T47D (cell line): ENCODE data around the gene APOOL.

Source experiments
- DNase-seq, 2 experiments: peaks; one replicate each; pipeline versions ENCODE4 v3.0.0 to v3.0.0-alpha.2; 2011 to 2012; ENCODE audit warnings: low read depth in 1 of 2, low spot score in 1 of 2
- JUND ChIP-seq: IDR thresholded peaks from 2 replicates; pipeline ENCODE4 v1.6.1; 2012; ENCODE audit warnings: low read depth
- in situ Hi-C: cut with HindIII; loops from 2 replicates; pipeline ENCODE4 v1.10.0; 2016; ENCODE audit warnings: low sequenced_read_pairs, low pct_unique_long_range_greater_than_20kb

The APOOL gene

DNA sequence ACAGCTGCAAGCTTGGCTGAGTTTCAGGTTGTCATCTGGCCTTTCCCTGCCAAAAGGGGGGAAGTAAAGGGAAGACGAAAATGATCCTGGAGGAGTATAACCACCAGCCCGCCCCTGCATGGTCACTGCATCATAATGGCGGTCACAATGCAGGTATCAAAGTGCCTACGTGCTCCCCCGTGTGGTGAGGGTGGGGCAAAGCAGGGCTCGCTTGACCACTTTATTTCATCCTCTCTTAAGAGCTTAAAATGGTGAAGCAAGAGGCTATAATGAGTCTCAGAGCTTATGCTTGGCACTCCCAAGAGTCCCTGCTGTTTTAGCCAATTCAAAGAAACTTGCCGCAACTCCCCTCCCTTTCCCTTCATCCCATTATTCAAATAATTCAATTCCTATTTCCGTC is 105.6 kb downstream of the APOOL start:
- peak in 1 of 2 experiments; percentile 26 for DNase-seq
- no peak for TF ChIP-seq JUND

DNA sequence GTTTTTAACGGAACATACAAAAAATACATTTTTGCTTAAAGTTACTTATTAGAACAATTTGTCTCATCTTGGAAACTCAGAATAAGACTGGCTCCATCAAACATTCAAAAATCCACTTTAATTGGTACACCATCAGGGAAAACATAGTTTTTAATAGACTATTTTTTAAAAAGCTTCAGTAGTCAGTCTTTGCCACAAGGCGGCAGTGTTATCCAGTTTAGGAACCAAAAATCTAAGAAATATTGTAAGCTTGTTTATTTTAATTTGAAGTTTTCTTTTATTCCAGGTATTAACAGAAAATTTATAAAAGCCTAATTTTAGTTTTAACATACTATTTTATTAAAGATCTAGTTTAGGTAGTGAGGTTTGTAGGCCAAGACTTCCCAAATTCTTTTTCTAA is 107.7 kb downstream of the APOOL start:
- in situ Hi-C loops: no loop called here
- peak in 1 of 2 experiments; percentile 7 for DNase-seq
- TF ChIP-seq JUND: no peak

More for the DNA sequence above, 105.6 kb downstream of the APOOL start:
- in situ Hi-C loops: no loop called here

- TF ChIP-seq JUND: no peak
- no peak for DNase-seq
- in situ Hi-C loops: no loop called here
These were observed 108.6 kb downstream of the APOOL start for GRCh38 chrX:85112293-85112692.

GRCh38 chrX:85113746-85114145 is 110.1 kb downstream of the APOOL start:
- no peak for TF ChIP-seq JUND
- in situ Hi-C loops: no loop called here
- no peak for DNase-seq

DNA sequence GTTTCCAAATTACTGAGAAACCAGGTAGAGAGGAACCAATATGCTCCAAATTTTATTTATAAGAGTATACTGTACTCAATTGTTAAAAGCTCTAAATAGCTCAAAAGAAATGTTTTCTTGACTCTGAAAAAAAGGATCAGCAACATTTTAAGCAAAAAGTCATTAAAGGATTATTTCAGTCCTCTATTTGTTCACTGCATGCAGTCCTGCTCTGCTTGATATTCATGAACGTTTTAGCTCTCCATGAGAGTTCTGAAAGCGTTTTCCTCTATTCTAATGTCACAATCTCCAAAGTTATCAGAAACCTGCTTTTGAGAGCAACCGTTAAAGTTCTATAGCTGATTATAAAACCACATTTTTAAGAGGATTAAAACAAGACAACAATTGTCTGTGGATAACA is 110.5 kb downstream of the APOOL start:
- DNase-seq: no peak
- no peak for TF ChIP-seq JUND
- in situ Hi-C loops: no loop called here

GRCh38 chrX:85114776-85115175 is 111.1 kb downstream of the APOOL start:
- peak in 1 of 2 experiments; percentile 2 for DNase-seq
- no peak for TF ChIP-seq JUND
- in situ Hi-C loops: no loop called here

GRCh38 chrX:85115252-85115651 is 111.6 kb downstream of the APOOL start:
- TF ChIP-seq JUND: no peak
- in situ Hi-C loops: no loop called here
- DNase-seq: no peak

GRCh38 chrX:85136409-85136808 is 132.7 kb downstream of the APOOL start:
- in situ Hi-C loops: no loop called here
- TF ChIP-seq JUND: no peak
- DNase-seq: no peak

- TF ChIP-seq JUND: no peak
- no peak for DNase-seq
- in situ Hi-C loops: no loop called here
These were observed 135.7 kb downstream of the APOOL start for GRCh38 chrX:85139422-85139821.

GRCh38 chrX:85140964-85141363 is 137.3 kb downstream of the APOOL start:
- DNase-seq: no peak
- in situ Hi-C loops: no loop called here

More at GRCh38 chrX:85140964-85141363, 137.3 kb downstream of the APOOL start:
- TF ChIP-seq JUND: no peak
